Esophagus (tissue), 2 donors: ENCODE measurements around the gene CD47. TPM values are rescaled to one million over a fixed set of nuclear protein-coding genes. Genes with fewer than 3 reads are reported as not detected.

Experiments
- H3K27ac ChIP-seq, 2 donors: one replicate each; pipeline ENCODE4 v1.5.1; 2013; ENCODE audit warnings: low read depth in 2 of 2, mild to moderate bottlenecking in 2 of 2, inconsistent platforms in 1 of 2, low read length in 1 of 2, moderate library complexity in 1 of 2
- H3K27me3 ChIP-seq, 2 donors: one replicate each; pipeline ENCODE4 v1.6.1; 2013; ENCODE audit warnings: low read length in 2 of 2, control low read depth in 1 of 2, mild to moderate bottlenecking in 1 of 2; ENCODE audit not compliant: insufficient read depth in 2 of 2, control insufficient read depth in 1 of 2
- H3K36me3 ChIP-seq, 2 donors: one replicate each; pipeline ENCODE4 v1.6.1; 2013; ENCODE audit warnings: low read length in 1 of 2; ENCODE audit not compliant: control insufficient read depth in 2 of 2, insufficient read depth in 2 of 2
- H3K4me1 ChIP-seq, 2 donors: one replicate each; pipeline ENCODE4 v1.6.1; 2013; ENCODE audit warnings: low read length in 1 of 2; ENCODE audit not compliant: control insufficient read depth in 2 of 2, insufficient read depth in 2 of 2
- H3K4me3 ChIP-seq, 2 donors: one replicate each; pipeline ENCODE4 v1.5.1; 2013; ENCODE audit warnings: low read length in 2 of 2, mild to moderate bottlenecking in 2 of 2, low read depth in 1 of 2, moderate library complexity in 1 of 2
- H3K9me3 ChIP-seq, 2 donors: one replicate each; pipeline ENCODE4 v1.6.1; 2013; ENCODE audit warnings: mild to moderate bottlenecking in 2 of 2, low read depth in 1 of 2, low read length in 1 of 2, moderate library complexity in 1 of 2; ENCODE audit not compliant: control insufficient read depth in 2 of 2, insufficient read depth in 1 of 2
- WGBS, 2 donors: extraction: QIAGEN DNeasy Blood & Tissue Kit; methylation state at CpG; one replicate each; pipeline ENCODE4 v1.1.7; 2013; 5-methylcytosine and 5-hydroxymethylcytosine counted together
- polyA plus RNA-seq, 2 donors: library from polyadenylated mRNA; stranded (reverse); fragments of 200-250 nt; gene quantifications; one replicate each; pipeline ENCODE4 v1.2.3, GENCODE V29; 2013
- donor health status: healthy with polysubstance abuse.
- donor health status: Bipolar disorder and iron deficiency.

The CD47 gene
- polyA plus RNA-seq, 2 donors, result 73.6 to 73.7 TPM

DNA sequence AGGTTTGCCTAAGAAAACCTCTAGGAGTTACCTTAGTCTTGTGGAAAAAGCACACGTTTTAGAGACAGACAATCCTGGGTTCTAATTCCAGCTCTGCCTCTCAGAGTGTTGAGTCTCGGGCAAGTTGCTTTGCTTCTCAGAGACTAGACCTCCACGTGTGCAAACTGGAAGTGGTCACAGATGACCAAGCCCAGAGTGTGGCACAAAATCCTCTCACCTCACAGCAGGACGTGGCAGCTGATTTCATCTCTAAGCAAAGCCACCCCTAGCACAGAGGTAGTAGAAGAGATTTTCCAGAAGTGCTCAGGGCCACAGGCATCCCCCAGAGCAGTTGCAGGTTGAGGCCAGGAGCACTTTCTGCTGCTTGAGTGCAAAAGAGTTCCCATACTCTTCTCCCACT, 79.2 kb downstream of the CD47 start:
- Histone ChIP-seq H3K4me1 (no peaks in the 10 kb centered on the region), H3K9me3 (no peaks in the 10 kb centered on the region), H3K36me3 (no peaks in the 10 kb centered on the region), H3K4me3 (no peak overlapping the region), H3K27me3 (no peaks in the 10 kb centered on the region), H3K27ac (no peak overlapping the region)
- 86 to 88% methylated on average over 4 of the region's 4 CpGs for WGBS, 2 donors

DNA sequence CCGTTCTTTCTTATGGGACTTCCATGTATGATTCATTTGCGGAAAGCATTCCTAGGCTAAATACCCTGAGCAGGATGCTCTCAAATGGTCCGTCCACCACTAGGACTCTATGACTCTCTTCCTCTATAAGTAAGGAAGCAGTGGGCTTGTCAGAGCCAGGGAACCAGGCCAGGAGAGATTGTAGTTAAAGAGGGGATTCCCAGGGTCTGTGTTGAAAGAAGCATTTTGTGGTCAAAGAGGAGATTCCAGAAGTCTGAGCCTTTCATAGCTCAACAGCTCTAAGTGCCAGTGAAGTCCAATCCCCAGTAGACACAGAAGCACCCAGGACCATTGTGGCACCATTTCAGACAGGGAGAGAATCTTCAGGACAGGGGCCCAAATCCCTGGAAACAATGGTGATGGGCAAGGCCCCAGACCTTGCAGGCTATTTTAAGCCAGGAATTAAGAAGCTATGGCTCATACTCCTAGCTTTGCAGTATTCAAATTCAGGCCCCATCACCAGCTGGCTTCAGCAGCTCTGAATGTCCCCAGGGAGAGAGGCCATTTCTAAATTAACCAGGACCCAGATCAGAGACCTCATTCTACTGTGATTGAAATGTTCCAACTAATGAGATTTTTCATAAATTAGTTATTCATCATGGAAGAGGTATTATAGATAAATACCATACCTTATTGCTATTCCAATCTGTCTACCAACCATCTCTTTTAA, 81.7 kb downstream of the CD47 start:
- WGBS, 2 donors, result 78 to 82% methylated on average over 3 of the region's 3 CpGs
- H3K4me1 ChIP-seq, result peaks cover 0 to 2% of the 10 kb centered on the region in 2 donors
- no peaks in the 10 kb centered on the region for H3K27me3 ChIP-seq
- no peaks in the 10 kb centered on the region for H3K36me3 ChIP-seq
- H3K27ac ChIP-seq, result no peak overlapping the region
- no peak overlapping the region for H3K4me3 ChIP-seq
- no peaks in the 10 kb centered on the region for H3K9me3 ChIP-seq

DNA sequence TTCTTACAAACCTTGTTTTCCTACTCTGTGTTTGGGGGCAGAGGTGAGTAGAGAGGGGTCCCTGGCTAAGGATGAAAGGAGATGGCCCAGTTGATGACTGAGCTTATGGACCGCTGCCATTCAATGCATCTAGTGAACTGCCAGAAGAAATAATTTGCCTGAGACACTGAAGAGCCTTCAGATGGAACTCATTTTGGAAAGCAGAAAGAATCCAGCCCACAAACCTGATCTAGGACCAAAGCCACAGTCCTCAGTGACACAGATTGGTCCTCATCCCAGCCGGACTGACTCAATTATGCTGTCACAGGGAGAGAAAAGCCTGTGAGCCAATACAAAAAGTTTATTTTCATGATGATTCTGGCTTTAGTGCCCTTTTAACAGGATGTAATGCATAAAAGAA, 82.7 kb downstream of the CD47 start:
- WGBS, 2 donors, result 77 to 84% methylated on average over 2 of the region's 2 CpGs
- H3K36me3 ChIP-seq, result no peaks in the 10 kb centered on the region
- peaks cover 0 to 2% of the 10 kb centered on the region in 2 donors for H3K4me1 ChIP-seq
- no peaks in the 10 kb centered on the region for H3K9me3 ChIP-seq
- no peak overlapping the region for H3K4me3 ChIP-seq
- H3K27ac ChIP-seq, result no peak overlapping the region
- H3K27me3 ChIP-seq, result no peaks in the 10 kb centered on the region

DNA sequence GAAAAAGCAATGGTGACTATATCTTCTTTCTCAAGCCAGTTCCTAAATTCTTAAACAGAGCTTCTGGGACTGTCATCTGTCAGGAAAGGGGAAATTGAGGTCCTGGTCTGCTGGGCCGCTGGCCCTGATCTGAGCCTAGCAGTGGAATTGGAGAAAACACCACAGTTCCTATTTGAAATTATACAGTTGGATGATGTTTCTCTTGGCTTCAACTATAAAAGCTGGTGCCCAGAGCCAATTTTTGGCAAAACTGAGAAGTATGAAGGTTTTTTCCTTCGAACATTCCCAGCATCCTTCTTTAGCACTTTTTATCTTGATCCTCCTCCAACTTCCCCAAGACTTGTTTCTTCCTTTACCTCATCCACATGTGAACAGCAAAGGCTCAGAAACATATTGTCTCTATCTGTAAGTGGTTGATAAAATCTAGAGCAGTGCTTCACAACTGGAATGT, 83.9 kb downstream of the CD47 start:
- peaks cover 0 to 2% of the 10 kb centered on the region in 2 donors for H3K4me1 ChIP-seq
- H3K36me3 ChIP-seq, result no peaks in the 10 kb centered on the region
- H3K9me3 ChIP-seq, result no peaks in the 10 kb centered on the region
- H3K4me3 ChIP-seq, result no peak overlapping the region
- no peaks in the 10 kb centered on the region for H3K27me3 ChIP-seq
- 19 to 38% methylated on average over 2 of the region's 2 CpGs for WGBS, 2 donors
- H3K27ac ChIP-seq, result peak overlapping the region in 1 of 2 donors; percentile 47

DNA sequence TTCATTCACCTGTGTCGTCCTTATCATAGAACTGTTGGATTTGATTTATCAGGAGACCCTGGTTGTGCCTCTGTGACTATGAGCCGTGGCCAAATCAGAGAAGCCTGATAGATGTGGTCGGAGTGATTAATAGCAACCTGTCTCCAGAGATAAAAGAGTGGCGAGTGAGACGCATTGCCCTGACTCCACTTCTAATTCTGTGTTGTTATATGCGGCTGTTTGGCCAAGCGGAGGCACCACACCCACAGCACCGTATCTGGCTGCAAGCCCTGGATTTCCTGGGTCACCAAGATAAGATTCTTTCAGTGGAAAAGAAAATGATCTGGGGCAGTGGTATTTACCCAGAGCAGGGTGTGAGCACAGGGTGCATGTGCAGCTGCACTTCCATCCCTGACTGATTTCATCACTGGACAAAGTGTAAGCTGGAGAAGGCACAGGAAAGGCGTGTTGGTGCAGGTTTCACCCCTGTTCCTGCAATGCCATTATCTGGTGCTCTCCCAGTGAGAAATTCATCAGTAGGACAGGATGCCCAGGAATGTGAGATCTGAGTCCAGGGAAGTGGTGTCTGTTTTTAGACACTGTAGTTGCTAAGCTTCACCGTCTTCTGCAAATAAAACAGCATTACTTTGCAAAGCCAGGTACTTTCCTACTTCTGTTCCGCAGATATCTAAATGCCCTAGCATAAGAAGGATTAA, 84.6 kb downstream of the CD47 start:
- no peak overlapping the region for H3K4me3 ChIP-seq
- H3K4me1 ChIP-seq, result peaks cover 0 to 2% of the 10 kb centered on the region in 2 donors
- no peaks in the 10 kb centered on the region for H3K9me3 ChIP-seq
- H3K27ac ChIP-seq, result peak overlapping the region; percentile 30 to 66
- no peaks in the 10 kb centered on the region for H3K27me3 ChIP-seq
- no peaks in the 10 kb centered on the region for H3K36me3 ChIP-seq
- WGBS, 2 donors, result 21 to 22% methylated on average over 11 of the region's 11 CpGs

GRCh38 chr3:108004647-108005046, 86.2 kb downstream of the CD47 start:
- H3K9me3 ChIP-seq, result no peaks in the 10 kb centered on the region
- no peaks in the 10 kb centered on the region for H3K36me3 ChIP-seq
- peaks cover 0 to 2% of the 10 kb centered on the region in 2 donors for H3K4me1 ChIP-seq
- no peaks in the 10 kb centered on the region for H3K27me3 ChIP-seq
- WGBS, 2 donors, result 84 to 86% methylated on average over 9 of the region's 9 CpGs
- H3K27ac ChIP-seq, result no peak overlapping the region
- H3K4me3 ChIP-seq, result no peak overlapping the region

GRCh38 chr3:108001457-108001856, 89.4 kb downstream of the CD47 start:
- H3K27ac ChIP-seq, result peak overlapping the region; percentile 61 to 70
- H3K4me1 ChIP-seq, result peaks cover 0 to 2% of the 10 kb centered on the region in 2 donors
- H3K9me3 ChIP-seq, result no peaks in the 10 kb centered on the region
- no peaks in the 10 kb centered on the region for H3K36me3 ChIP-seq
- H3K4me3 ChIP-seq, result no peak overlapping the region
- WGBS, 2 donors, result 71 to 90% methylated on average over 1 of the region's 1 CpG
- no peaks in the 10 kb centered on the region for H3K27me3 ChIP-seq

- Histone ChIP-seq H3K4me1 (no peaks in the 10 kb centered on the region), H3K27ac (peak overlapping the region in 1 of 2 donors; percentile 4)
Observed at GRCh38 chr3:107999215-107999775, 91.5 kb downstream of the CD47 start.

GRCh38 chr3:107997671-107998070, 93.2 kb downstream of the CD47 start:
- Histone ChIP-seq H3K4me3 (no peak overlapping the region), H3K27me3 (no peaks in the 10 kb centered on the region), H3K36me3 (no peaks in the 10 kb centered on the region), H3K4me1 (peaks cover 0 to 3% of the 10 kb centered on the region in 2 donors), H3K9me3 (no peaks in the 10 kb centered on the region), H3K27ac (no peak overlapping the region)

More at GRCh38 chr3:107999215-107999775, 91.5 kb downstream of the CD47 start:
- Histone ChIP-seq H3K4me3 (no peak overlapping the region), H3K9me3 (no peaks in the 10 kb centered on the region), H3K27me3 (no peaks in the 10 kb centered on the region), H3K36me3 (no peaks in the 10 kb centered on the region)
- WGBS, 2 donors, result 81 to 90% methylated on average over 5 of the region's 5 CpGs
